KMS-11 (cell line): ENCODE data around the gene ZNF22.

ENCODE experiments used
- H2AFZ ChIP-seq: fragments of 200-600 bp; sonication (generic); 2 replicates; pipeline ENCODE4 v1.6.1; 2016; ENCODE audit warnings: antibody characterized with exemption, mixed run types, low read depth
- H3K27ac ChIP-seq: fragments of 200-600 bp; sonication (generic); 2 replicates; pipeline ENCODE4 v1.6.1; 2016; ENCODE audit warnings: mild to moderate bottlenecking, mixed run types
- H3K27me3 ChIP-seq: fragments of 200-600 bp; sonication (generic); 2 replicates; pipeline ENCODE4 v1.6.1; 2017; ENCODE audit warnings: mild to moderate bottlenecking, low read depth, mixed run types, moderate library complexity; ENCODE audit not compliant: insufficient read depth
- H3K36me3 ChIP-seq: fragments of 200-600 bp; sonication (generic); 2 replicates; pipeline ENCODE4 v1.6.1; 2017; ENCODE audit warnings: mild to moderate bottlenecking, mixed run types; ENCODE audit not compliant: insufficient read depth
- H3K4me1 ChIP-seq: fragments of 200-600 bp; sonication (generic); 2 replicates; pipeline ENCODE4 v1.6.1; 2016; ENCODE audit warnings: mild to moderate bottlenecking, low read depth, mixed run types; ENCODE audit not compliant: poor library complexity, severe bottlenecking
- H3K4me2 ChIP-seq: fragments of 200-600 bp; sonication (generic); 2 replicates; pipeline ENCODE4 v1.7.0; 2016; ENCODE audit warnings: mild to moderate bottlenecking, mixed run types
- H3K4me3 ChIP-seq: fragments of 200-600 bp; sonication (generic); IDR thresholded peaks from 2 replicates; pipeline ENCODE4 v1.6.1; 2017; ENCODE audit warnings: low read depth, low read length, mixed read lengths; ENCODE audit not compliant: insufficient read depth
- H3K79me2 ChIP-seq: fragments of 200-600 bp; sonication (generic); 2 replicates; pipeline ENCODE4 v1.6.1; 2016; ENCODE audit warnings: low read depth, mixed run types; ENCODE audit not compliant: insufficient read depth
- H3K9ac ChIP-seq: fragments of 200-600 bp; sonication (generic); 2 replicates; pipeline ENCODE4 v1.6.1; 2016; ENCODE audit warnings: mild to moderate bottlenecking, mixed run types
- H4K20me1 ChIP-seq: fragments of 200-600 bp; sonication (generic); 2 replicates; pipeline ENCODE4 v1.6.1; 2016; ENCODE audit warnings: mild to moderate bottlenecking, mixed run types; ENCODE audit not compliant: insufficient read depth
- CTCF ChIP-seq: fragments of 200-600 bp; sonication (generic); conservative IDR thresholded peaks from 2 replicates; pipeline ENCODE4 v1.6.1; 2017; ENCODE audit warnings: low read depth, mild to moderate bottlenecking, antibody characterized with exemption, low read length, moderate library complexity, mixed read lengths

ZNF22 gene

GRCh38 chr10:45034301-45034700 is 33.6 kb downstream of the ZNF22 start:
- no peak overlapping the region for H3K9ac ChIP-seq

GRCh38 chr10:45035673-45036072 is 35.0 kb downstream of the ZNF22 start:
- Histone ChIP-seq H4K20me1 (no peaks in the 10 kb centered on the region), H3K9ac (no peak overlapping the region), H3K4me2 (no peak overlapping the region), H2AFZ (no peak overlapping the region), H3K4me3 (no peak overlapping the region), H3K27me3 (no peaks in the 10 kb centered on the region), H3K4me1 (no peaks in the 10 kb centered on the region), H3K79me2 (no peaks in the 10 kb centered on the region), H3K27ac (no peak overlapping the region), H3K36me3 (no peaks in the 10 kb centered on the region)
- TF ChIP-seq CTCF: no peak

More at GRCh38 chr10:45034301-45034700, 33.6 kb downstream of the ZNF22 start:
- Histone ChIP-seq H4K20me1 (no peaks in the 10 kb centered on the region), H3K4me2 (no peak overlapping the region), H3K4me3 (no peak overlapping the region), H2AFZ (no peak overlapping the region), H3K27me3 (no peaks in the 10 kb centered on the region), H3K79me2 (no peaks in the 10 kb centered on the region), H3K27ac (no peak overlapping the region), H3K4me1 (no peaks in the 10 kb centered on the region), H3K36me3 (no peaks in the 10 kb centered on the region)
- no peak for TF ChIP-seq CTCF

GRCh38 chr10:45040921-45041542 is 40.3 kb downstream of the ZNF22 start:
- Histone ChIP-seq H3K36me3 (no peaks in the 10 kb centered on the region), H3K27me3 (no peaks in the 10 kb centered on the region), H3K4me2 (no peak overlapping the region), H4K20me1 (no peaks in the 10 kb centered on the region), H3K9ac (no peak overlapping the region), H3K4me3 (no peak overlapping the region), H3K79me2 (no peaks in the 10 kb centered on the region), H3K27ac (no peak overlapping the region), H3K4me1 (no peaks in the 10 kb centered on the region), H2AFZ (no peak overlapping the region)
- TF ChIP-seq CTCF: no peak

GRCh38 chr10:45044290-45044689 is 43.6 kb downstream of the ZNF22 start:
- Histone ChIP-seq H3K27ac (no peak overlapping the region), H3K36me3 (no peaks in the 10 kb centered on the region), H3K27me3 (no peaks in the 10 kb centered on the region), H3K4me3 (no peak overlapping the region), H2AFZ (no peak overlapping the region), H3K4me2 (no peak overlapping the region), H4K20me1 (no peaks in the 10 kb centered on the region), H3K79me2 (no peaks in the 10 kb centered on the region), H3K9ac (no peak overlapping the region), H3K4me1 (no peaks in the 10 kb centered on the region)
- no peak for TF ChIP-seq CTCF
